ENCODE data around the gene CLIC3. TPM values are rescaled to one million over a fixed set of nuclear protein-coding genes. Genes with fewer than 3 reads are reported as not detected.

Gene CLIC3
- total RNA-seq, 1 donor from 2014 or later = not detected

GRCh38 chr9:136951541-136952320 is 44.6 kb downstream of the CLIC3 start, which contains the start of gene LCN12:
Gene LCN12, plus strand, starts transcription at chr9:136952273. Its CDS starts 55 bp downstream, at chr9:136952328.
- Mint-ChIP-seq H3K9me3 (ENCODE audit: low read depth) (peaks cover 7% of the 10 kb centered on the region), H3K36me3 (ENCODE audit: insufficient read depth) (no peaks in the 10 kb centered on the region), H3K4me3 (ENCODE audit: low read depth) (no peak within 1 kb of the TSS), H3K27ac (no peak within 1 kb of the TSS), H3K27me3 (no peaks in the 10 kb centered on the region), H3K4me1 (ENCODE audit: low read depth) (peaks cover 2% of the 10 kb centered on the region)
- no peak for TF ChIP-seq CTCF (IDR thresholded peaks at IDR 0.05; ENCODE audit: unreplicated experiment)
- DNase-seq (ENCODE audit: low spot score, unreplicated experiment) = no peak

GRCh38 chr9:136950656-136951276 is 45.6 kb downstream of the CLIC3 start:
- DNase-seq (ENCODE audit: low spot score, unreplicated experiment) = no peak
- peaks cover 2% of the 10 kb centered on the region for H3K4me1 Mint-ChIP-seq (ENCODE audit: low read depth)
- no peaks in the 10 kb centered on the region for H3K36me3 Mint-ChIP-seq (ENCODE audit: insufficient read depth)
- H3K27ac Mint-ChIP-seq = peak overlapping the region; percentile 97
- H3K4me3 Mint-ChIP-seq (ENCODE audit: low read depth) = peak overlapping the region; percentile 76
- TF ChIP-seq CTCF (IDR thresholded peaks at IDR 0.05; ENCODE audit: unreplicated experiment) = no peak
- H3K27me3 Mint-ChIP-seq = no peaks in the 10 kb centered on the region
- H3K9me3 Mint-ChIP-seq (ENCODE audit: low read depth) = no peaks in the 10 kb centered on the region

GRCh38 chr9:136949817-136950655 is 46.3 kb downstream of the CLIC3 start:
- peak overlapping the region; percentile 78 for H3K4me3 Mint-ChIP-seq (ENCODE audit: low read depth)
- H3K4me1 Mint-ChIP-seq (ENCODE audit: low read depth) = peaks cover 2% of the 10 kb centered on the region
- H3K27me3 Mint-ChIP-seq = no peaks in the 10 kb centered on the region
- TF ChIP-seq CTCF (IDR thresholded peaks at IDR 0.05; ENCODE audit: unreplicated experiment) = peak; percentile 26
- H3K27ac Mint-ChIP-seq = peak overlapping the region; percentile 97
- peak; percentile 98 for DNase-seq (ENCODE audit: low spot score, unreplicated experiment)
- H3K9me3 Mint-ChIP-seq (ENCODE audit: low read depth) = no peaks in the 10 kb centered on the region
- no peaks in the 10 kb centered on the region for H3K36me3 Mint-ChIP-seq (ENCODE audit: insufficient read depth)

GRCh38 chr9:136949239-136949816 is 47.0 kb downstream of the CLIC3 start:
- H3K27me3 Mint-ChIP-seq = no peaks in the 10 kb centered on the region
- DNase-seq (ENCODE audit: low spot score, unreplicated experiment) = no peak
- H3K36me3 Mint-ChIP-seq (ENCODE audit: insufficient read depth) = no peaks in the 10 kb centered on the region
- no peaks in the 10 kb centered on the region for H3K9me3 Mint-ChIP-seq (ENCODE audit: low read depth)
- H3K4me3 Mint-ChIP-seq (ENCODE audit: low read depth) = peak overlapping the region; percentile 78
- H3K27ac Mint-ChIP-seq = peak overlapping the region; percentile 56
- TF ChIP-seq CTCF (IDR thresholded peaks at IDR 0.05; ENCODE audit: unreplicated experiment) = no peak
- H3K4me1 Mint-ChIP-seq (ENCODE audit: low read depth) = peaks cover 2% of the 10 kb centered on the region
